ENCODE data around the gene PLA2G12B.

PLA2G12B gene

GRCh38 chr10:72889391-72889831 lies 65.2 kb downstream of the PLA2G12B start:
- H3K4me3 ChIP-seq (ENCODE audit: low read depth, low read length) = no peak overlapping the region
- no peak for TF ChIP-seq CTCF (IDR thresholded peaks at IDR 0.05; ENCODE audit: low read depth, low read length)

- no peak overlapping the region for H3K4me3 ChIP-seq (ENCODE audit: low read depth, low read length)
- TF ChIP-seq CTCF (IDR thresholded peaks at IDR 0.05; ENCODE audit: low read depth, low read length) = no peak
These were observed 66.4 kb downstream of the PLA2G12B start for GRCh38 chr10:72888151-72888638.

- TF ChIP-seq CTCF (IDR thresholded peaks at IDR 0.05; ENCODE audit: low read depth, low read length) = no peak
- no peak overlapping the region for H3K4me3 ChIP-seq (ENCODE audit: low read depth, low read length)
These were observed 67.6 kb downstream of the PLA2G12B start for GRCh38 chr10:72887043-72887442.

GRCh38 chr10:72886621-72887020 lies 68.0 kb downstream of the PLA2G12B start:
- no peak overlapping the region for H3K4me3 ChIP-seq (ENCODE audit: low read depth, low read length)
- TF ChIP-seq CTCF (IDR thresholded peaks at IDR 0.05; ENCODE audit: low read depth, low read length) = no peak

- TF ChIP-seq CTCF (IDR thresholded peaks at IDR 0.05; ENCODE audit: low read depth, low read length) = no peak
- no peak overlapping the region for H3K4me3 ChIP-seq (ENCODE audit: low read depth, low read length)
These were observed 68.7 kb downstream of the PLA2G12B start for GRCh38 chr10:72885953-72886352.
